Prostate gland (tissue), 2 donors: ENCODE results near the gene TMEM40.

Experiments
- CTCF ChIP-seq, 4 experiments: fragments of 200-600 bp in 2 of 4; fragments of 450-650 bp in 2 of 4; sonication (generic) in 2 of 4; IDR thresholded peaks; 1 replicate in 3 of 4; 2 replicates in 1 of 4; pipeline ENCODE4 v1.5.1; 2016 to 2019; ENCODE audit warnings: antibody characterized with exemption in 4 of 4, mild to moderate bottlenecking in 2 of 4, moderate library complexity in 2 of 4
- POLR2A ChIP-seq: fragments of 450-650 bp; IDR thresholded peaks from one replicate; pipeline ENCODE4 v1.6.1; 2016; ENCODE audit warnings: antibody characterized with exemption, mild to moderate bottlenecking
- POLR2AphosphoS5 ChIP-seq: sonication (generic); formaldehyde crosslinking; IDR thresholded peaks from one replicate; pipeline ENCODE4 v1.6.1; 2017; ENCODE audit warnings: antibody characterized with exemption

DNA sequence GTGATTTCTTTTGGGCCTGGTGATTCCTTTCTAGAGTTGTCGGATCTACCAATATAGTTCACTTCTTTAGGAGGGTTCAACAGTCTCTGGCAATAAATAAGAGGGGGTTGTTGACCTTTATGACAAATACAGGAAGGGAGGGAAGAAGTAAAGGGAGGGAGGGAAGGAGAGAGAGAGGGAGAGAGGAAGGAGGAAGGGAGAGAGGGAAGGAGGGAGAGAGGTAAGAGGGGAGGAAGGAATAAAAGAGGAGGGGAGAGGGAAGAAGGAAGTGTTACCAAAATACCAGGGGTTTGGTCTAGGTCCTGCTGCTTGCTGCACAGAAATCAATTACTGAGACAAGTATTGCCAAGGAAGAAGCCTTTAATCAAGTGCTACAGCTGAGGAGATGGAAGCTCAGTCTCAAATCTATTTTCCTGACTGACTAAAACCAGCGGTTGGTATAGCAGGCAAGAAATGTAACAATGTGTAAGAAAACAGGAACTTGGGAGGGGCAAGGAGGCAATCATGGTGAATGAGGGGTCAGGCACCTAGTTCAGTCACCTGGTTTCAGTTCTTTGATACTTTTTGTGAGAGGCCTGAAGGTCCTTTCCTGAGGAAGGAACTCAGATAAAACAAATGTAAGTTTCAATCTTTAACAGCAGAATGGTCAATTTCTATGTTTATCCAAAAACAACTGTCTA, 14.1 kb upstream of the TMEM40 start:
- no peak for TF ChIP-seq CTCF (IDR thresholded peaks at IDR 0.05)
- TF ChIP-seq POLR2A = no peak
- no peak for TF ChIP-seq POLR2AphosphoS5
